Tibial nerve (tissue), 4 donors: Measurements from ENCODE around the gene PREPL.

Experiments
- CTCF ChIP-seq, 5 experiments: fragments of 200-600 bp in 3 of 5; fragments of 450-650 bp in 2 of 5; sonication (generic) in 3 of 5; IDR thresholded peaks; one replicate each; pipeline ENCODE4 v1.5.1; 2016 to 2019; ENCODE audit warnings: antibody characterized with exemption in 5 of 5, mild to moderate bottlenecking in 3 of 5, moderate library complexity in 2 of 5
- EP300 ChIP-seq, 2 donors: sonication (generic); formaldehyde crosslinking; IDR thresholded peaks; one replicate each; pipeline ENCODE4 v1.6.1; 2017; ENCODE audit warnings: antibody characterized with exemption in 2 of 2, mild to moderate bottlenecking in 1 of 2
- POLR2A ChIP-seq, 2 donors: fragments of 450-650 bp; IDR thresholded peaks; one replicate each; pipeline ENCODE4 v1.6.1; 2017; ENCODE audit warnings: antibody characterized with exemption in 2 of 2, mild to moderate bottlenecking in 2 of 2, moderate library complexity in 2 of 2

GRCh38 chr2:44325897-44326296 lies 35.4 kb downstream of the PREPL start:
- no peak for TF ChIP-seq CTCF (IDR thresholded peaks at IDR 0.05)
- no peak for TF ChIP-seq POLR2A (IDR thresholded peaks at IDR 0.05)
- TF ChIP-seq EP300 (IDR thresholded peaks at IDR 0.05): no peak
